Body of pancreas (tissue), 4 donors: Measurements from ENCODE around the gene JADE1. TPM values are rescaled to one million over a fixed set of nuclear protein-coding genes. Genes with fewer than 3 reads are reported as not detected.

Experiments
- ATAC-seq: fragments of 150-250 bp; one replicate; pipeline ENCODE4 v1.9.1; 2016
- DNase-seq, 4 donors: peaks; one replicate each; pipeline ENCODE4 v3.0.0-alpha.2; 2019
- H3K27ac ChIP-seq, 4 donors: fragments of 200-600 bp; sonication (generic); 1 replicate in 3 of 4; 2 replicates in 1 of 4; pipeline versions ENCODE4 v1.5.1 to v1.6.1; 2016 to 2019; ENCODE audit warnings: mild to moderate bottlenecking in 1 of 4, mixed read lengths in 1 of 4, moderate library complexity in 1 of 4
- H3K27me3 ChIP-seq, 2 donors: fragments of 200-600 bp; sonication (generic); one replicate each; pipeline ENCODE4 v1.6.0; 2016; ENCODE audit warnings: mild to moderate bottlenecking in 1 of 2
- H3K36me3 ChIP-seq, 2 donors: fragments of 200-600 bp; sonication (generic); replicated peaks in 1 of 2; 2 replicates each; pipeline ENCODE4 v1.5.1; 2016; ENCODE audit warnings: low read depth in 2 of 2; ENCODE audit not compliant: insufficient read depth in 1 of 2
- H3K4me1 ChIP-seq: fragments of 200-600 bp; sonication (generic); one replicate; pipeline ENCODE4 v1.6.0; 2016
- H3K4me3 ChIP-seq, 2 donors: fragments of 200-600 bp; sonication (generic); 1 replicate in 1 of 2; 2 replicates in 1 of 2; pipeline ENCODE4 v1.5.1; 2016 to 2019
- H3K9me3 ChIP-seq, 3 donors: fragments of 200-600 bp; sonication (generic); 1 replicate in 2 of 3; 2 replicates in 1 of 3; pipeline ENCODE4 v1.5.1; 2016
- CTCF ChIP-seq, 7 experiments: fragments of 450-650 bp in 4 of 7; fragments of 200-600 bp in 3 of 7; sonication (generic) in 3 of 7; IDR thresholded peaks; one replicate each; pipeline ENCODE4 v1.5.1; 2016 to 2019; ENCODE audit warnings: antibody characterized with exemption in 7 of 7
- POLR2A ChIP-seq, 3 donors: fragments of 450-650 bp; IDR thresholded peaks; one replicate each; pipeline ENCODE4 v1.6.1; 2016; ENCODE audit warnings: antibody characterized with exemption in 3 of 3, mild to moderate bottlenecking in 2 of 3
- WGBS, 2 donors: methylation state at CpG; one replicate each; pipeline ENCODE4 v1.1.5; 2017; 5-methylcytosine and 5-hydroxymethylcytosine counted together
- intact Hi-C: fragments of 100-400 bp; cut with DNase I; formaldehyde crosslinking; loops from one replicate; pipeline ENCODE4 v1.15.1; 2023
- total RNA-seq, 2 donors: library from RNA; depleted of rRNA; stranded (reverse); fragments of >200 nt; gene quantifications; one replicate each; pipeline ENCODE4 v1.1.0, GENCODE V29; 2016

JADE1 gene
- total RNA-seq, 2 donors from 2014 or later = 44.4 to 50.4 TPM

- Histone ChIP-seq H3K36me3 (peaks cover 11% of the 10 kb centered on the region in 2 donors), H3K27ac (no peak overlapping the region), H3K4me1 (no peaks in the 10 kb centered on the region), H3K4me3 (no peak overlapping the region), H3K27me3 (no peaks in the 10 kb centered on the region), H3K9me3 (no peaks in the 10 kb centered on the region)
- no peak for ATAC-seq
- intact Hi-C loops = loop anchor here (10.0 kb wide), 1 partner anchor 51 kb away; no protein-coding TSS in a partner anchor
- no peak for DNase-seq
- 77% methylated on average over 2 of the region's 2 CpGs for WGBS, 2 donors
- TF ChIP-seq POLR2A (IDR thresholded peaks at IDR 0.05) = no peak
Observed at GRCh38 chr4:128876200-128876599, 66.7 kb downstream of the JADE1 start.

- DNase-seq (no peak), ATAC-seq (no peak)
- no peaks in the 10 kb centered on the region for H3K27me3 ChIP-seq
- 84 to 89% methylated on average over 4 of the region's 4 CpGs for WGBS, 2 donors
- H3K27ac ChIP-seq = no peak overlapping the region
- H3K4me3 ChIP-seq = no peak overlapping the region
- TF ChIP-seq POLR2A (IDR thresholded peaks at IDR 0.05) (no peak), CTCF (IDR thresholded peaks at IDR 0.05) (no peak)
- no peaks in the 10 kb centered on the region for H3K36me3 ChIP-seq
- intact Hi-C loops = loop anchor here (10.0 kb wide), 1 partner anchor 53 kb away; no protein-coding TSS in a partner anchor
- H3K4me1 ChIP-seq = no peaks in the 10 kb centered on the region
- H3K9me3 ChIP-seq = no peaks in the 10 kb centered on the region
Observed at GRCh38 chr4:128877934-128878333, 68.4 kb downstream of the JADE1 start.

- TF ChIP-seq POLR2A (IDR thresholded peaks at IDR 0.05) (no peak), CTCF (IDR thresholded peaks at IDR 0.05) (no peak)
- Histone ChIP-seq H3K9me3 (no peaks in the 10 kb centered on the region), H3K27ac (no peak overlapping the region), H3K4me1 (no peaks in the 10 kb centered on the region), H3K4me3 (no peak overlapping the region), H3K27me3 (no peaks in the 10 kb centered on the region), H3K36me3 (no peaks in the 10 kb centered on the region)
- WGBS, 2 donors = 52 to 57% methylated on average over 2 of the region's 2 CpGs
- intact Hi-C loops = loop anchor here (10.0 kb wide), 1 partner anchor 54 kb away; no protein-coding TSS in a partner anchor
- ATAC-seq = no peak
- no peak for DNase-seq
Observed at GRCh38 chr4:128879283-128879682, 69.8 kb downstream of the JADE1 start.

- no peak for DNase-seq
- ATAC-seq = no peak
- Histone ChIP-seq H3K36me3 (no peaks in the 10 kb centered on the region), H3K9me3 (no peaks in the 10 kb centered on the region), H3K27ac (no peak overlapping the region), H3K4me1 (no peaks in the 10 kb centered on the region), H3K4me3 (no peak overlapping the region), H3K27me3 (no peaks in the 10 kb centered on the region)
- intact Hi-C loops = loop anchor here (10.0 kb wide), 1 partner anchor 55 kb away; no protein-coding TSS in a partner anchor
- TF ChIP-seq CTCF (IDR thresholded peaks at IDR 0.05) = no peak
- no peak for TF ChIP-seq POLR2A (IDR thresholded peaks at IDR 0.05)
- WGBS, 2 donors = 60 to 67% methylated on average over 2 of the region's 2 CpGs
Observed at GRCh38 chr4:128879971-128880370, 70.5 kb downstream of the JADE1 start.

GRCh38 chr4:128880662-128881061 lies 71.2 kb downstream of the JADE1 start:
- H3K36me3 ChIP-seq = no peaks in the 10 kb centered on the region
- 78 to 82% methylated on average over 4 of the region's 4 CpGs for WGBS, 2 donors
- TF ChIP-seq CTCF (IDR thresholded peaks at IDR 0.05) (no peak), POLR2A (IDR thresholded peaks at IDR 0.05) (no peak)
- H3K27ac ChIP-seq = no peak overlapping the region
- no peaks in the 10 kb centered on the region for H3K9me3 ChIP-seq
- DNase-seq (no peak), ATAC-seq (no peak)
- intact Hi-C loops = no loop called here
- no peaks in the 10 kb centered on the region for H3K27me3 ChIP-seq
- no peaks in the 10 kb centered on the region for H3K4me1 ChIP-seq
- no peak overlapping the region for H3K4me3 ChIP-seq
